CD4-positive, alpha-beta T cell (primary cell): Measurements from ENCODE around the gene DMXL2. TPM values are rescaled to one million over a fixed set of nuclear protein-coding genes. Genes with fewer than 3 reads are reported as not detected.
"Not testable (repeated sequence)": the region's sequence is repeated elsewhere in the genome, so short reads cannot be mapped to it uniquely, and the experiment has no call there.

Source experiments
- ATAC-seq: fragments of 200-7000 bp; cut with Tn5 transposase; one replicate; pipeline ENCODE4 v1.10.0; 2022; ENCODE audit warnings: mild to moderate bottlenecking; ENCODE audit not compliant: poor library complexity
- CTCF ChIA-PET: fragments of 350-600 bp; sonication (Branson Sonifier 250); formaldehyde crosslinking; loops from one replicate; lab custom pipeline; 2021; ENCODE audit warnings: antibody characterized with exemption, inconsistent platforms; lab: Charles Lee
- POLR2A ChIA-PET: fragments of 350-600 bp; sonication (Branson Sonifier 250); formaldehyde crosslinking; loops from one replicate; lab custom pipeline; 2021; ENCODE audit warnings: antibody characterized with exemption, inconsistent platforms; lab: Charles Lee
- DNase-seq, 14 experiments: peaks; one replicate each; pipeline ENCODE4 v3.0.0-alpha.2; 2013 to 2020; ENCODE audit warnings: mixed read lengths in 2 of 14
- H3K27ac ChIP-seq, 2 donors: one replicate each; pipeline versions ENCODE4 v1.5.1 to v1.7.0; 2013; ENCODE audit warnings: low read length in 2 of 2, low read depth in 1 of 2, mild to moderate bottlenecking in 1 of 2
- H3K27me3 ChIP-seq, 2 experiments: 1 replicate in 1 of 2; 2 replicates in 1 of 2; pipeline versions ENCODE4 v1.6.1 to v1.7.0; 2013; ENCODE audit warnings: low read length in 2 of 2, control low read depth in 1 of 2, mild to moderate bottlenecking in 1 of 2, moderate library complexity in 1 of 2; ENCODE audit not compliant: insufficient read depth in 2 of 2, control insufficient read depth in 1 of 2
- H3K36me3 ChIP-seq: one replicate; pipeline ENCODE4 v1.6.1; 2013; ENCODE audit warnings: low read length, control low read depth; ENCODE audit not compliant: insufficient read depth
- H3K4me1 ChIP-seq: one replicate; pipeline ENCODE4 v1.6.1; 2013; ENCODE audit warnings: low read length, control low read depth; ENCODE audit not compliant: insufficient read depth
- H3K4me3 ChIP-seq: one replicate; pipeline ENCODE4 v1.5.1; 2013; ENCODE audit warnings: mild to moderate bottlenecking, low read length, moderate library complexity
- H3K9me3 ChIP-seq, 2 experiments: 1 replicate in 1 of 2; 2 replicates in 1 of 2; pipeline versions ENCODE4 v1.6.1 to v1.7.0; 2013; ENCODE audit warnings: low read length in 2 of 2, mild to moderate bottlenecking in 2 of 2, control low read depth in 1 of 2, moderate library complexity in 1 of 2; ENCODE audit not compliant: control insufficient read depth in 1 of 2, insufficient read depth in 1 of 2
- H3K27ac Mint-ChIP-seq: one replicate; pipeline ENCODE4 v1.8.0; 2020; ENCODE audit warnings: mixed read lengths
- H3K27me3 Mint-ChIP-seq: one replicate; pipeline ENCODE4 v1.8.0; 2021; ENCODE audit warnings: mixed read lengths
- H3K36me3 Mint-ChIP-seq: one replicate; pipeline ENCODE4 v1.8.0; 2021; ENCODE audit warnings: low read depth, mixed read lengths
- H3K4me1 Mint-ChIP-seq: one replicate; pipeline ENCODE4 v1.8.0; 2021; ENCODE audit warnings: low read depth, mixed read lengths
- H3K4me3 Mint-ChIP-seq: one replicate; pipeline ENCODE4 v1.8.0; 2020; ENCODE audit warnings: mild to moderate bottlenecking, mixed read lengths
- H3K9me3 Mint-ChIP-seq: one replicate; pipeline ENCODE4 v1.8.0; 2020; ENCODE audit warnings: mixed read lengths
- CTCF ChIP-seq: fragments of 200-600 bp; IDR thresholded peaks from one replicate; pipeline ENCODE4 v1.8.0; 2022; ENCODE audit warnings: antibody characterized with exemption, mild to moderate bottlenecking
- intact Hi-C, 2 experiments: fragments of 100-400 bp; cut with DNase I in 1 of 2; cut with micrococcal nuclease in 1 of 2; formaldehyde crosslinking; loops; one replicate each; pipeline versions ENCODE4 v1.15.1 to v1.9.0; 2023 to 2025; cut with DNase I, micrococcal nuclease
- total RNA-seq, 174 experiments: library from RNA in 2 of 174; stranded (reverse) in 2 of 174; gene quantifications; one replicate each; pipeline ENCODE4 v1.2.3 and lab custom pipeline; 2021 to 2026

The DMXL2 gene
- total RNA-seq, 2 experiments from 2014 or later: 4.7 to 5.5 TPM

GRCh38 chr15:51619331-51620035 is 3.1 kb downstream of the DMXL2 start:
- Histone ChIP-seq H3K9me3 (peaks cover 0 to 4% of the 10 kb centered on the region in 2 experiments), H3K27me3 (no peaks in the 10 kb centered on the region), H3K4me1 (peaks cover 7% of the 10 kb centered on the region), H3K27ac (no peak overlapping the region), H3K4me3 (no peak overlapping the region), H3K36me3 (no peaks in the 10 kb centered on the region)
- Mint-ChIP-seq H3K9me3 (no peaks in the 10 kb centered on the region), H3K4me1 (peaks cover 15% of the 10 kb centered on the region), H3K36me3 (no peaks in the 10 kb centered on the region), H3K27me3 (peaks cover 6% of the 10 kb centered on the region), H3K4me3 (no peak overlapping the region), H3K27ac (no peak overlapping the region)
- no peak for TF ChIP-seq CTCF
- POLR2A ChIA-PET: no interaction called here
- intact Hi-C loops: no loop called here
- ATAC-seq (no peak), DNase-seq (peak in 2 of 14 experiments; percentile 54 to 63)
- CTCF ChIA-PET: interaction anchor here (0.9 kb wide), 1 partner anchor 30 kb away, joined by 3 read pairs; no protein-coding TSS in a partner anchor

- POLR2A ChIA-PET: no interaction called here
- Histone ChIP-seq H3K27me3 (no peaks in the 10 kb centered on the region), H3K4me1 (peaks cover 7% of the 10 kb centered on the region), H3K4me3 (no peak overlapping the region), H3K9me3 (peaks cover 0 to 4% of the 10 kb centered on the region in 2 experiments), H3K27ac (no peak overlapping the region), H3K36me3 (no peaks in the 10 kb centered on the region)
- H3K4me1 Mint-ChIP-seq: peaks cover 6% of the 10 kb centered on the region
- H3K4me3 Mint-ChIP-seq: no peak overlapping the region
- H3K27me3 Mint-ChIP-seq: no peaks in the 10 kb centered on the region
- CTCF ChIA-PET: no interaction called here
- no peak for ATAC-seq
- intact Hi-C loops: no loop called here
- H3K36me3 Mint-ChIP-seq: no peaks in the 10 kb centered on the region
- DNase-seq: no peak
- TF ChIP-seq CTCF: no peak
- H3K9me3 Mint-ChIP-seq: no peaks in the 10 kb centered on the region
- H3K27ac Mint-ChIP-seq: no peak overlapping the region
Observed at GRCh38 chr15:51617886-51618285, 4.7 kb downstream of the DMXL2 start.

DNA sequence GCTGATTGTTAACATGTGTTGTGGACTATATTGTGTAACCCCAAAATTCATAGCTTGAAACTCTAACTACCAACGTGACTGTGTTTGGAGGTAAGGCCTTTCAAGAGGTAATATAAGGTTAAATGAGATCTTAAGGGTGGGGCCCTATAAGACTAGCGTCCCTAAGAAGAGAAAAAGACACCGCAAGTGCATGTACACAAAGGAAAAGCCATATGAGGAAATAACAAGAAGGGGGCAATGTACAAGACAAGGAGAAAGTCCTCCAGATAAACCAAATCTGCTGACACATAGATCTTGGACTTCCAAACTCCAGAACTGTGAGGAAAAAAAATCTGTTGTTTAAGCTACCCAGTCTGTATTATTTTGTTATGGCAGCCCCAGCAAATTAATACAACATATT is 8.6 kb downstream of the DMXL2 start:
- no peaks in the 10 kb centered on the region for H3K9me3 Mint-ChIP-seq
- intact Hi-C loops: no loop called here
- H3K27me3 Mint-ChIP-seq: no peaks in the 10 kb centered on the region

GRCh38 chr15:51612669-51613068 is 9.9 kb downstream of the DMXL2 start:
- H3K9me3 ChIP-seq, H3K4me3 ChIP-seq, H3K4me1 ChIP-seq, H3K27ac ChIP-seq, intact Hi-C loops, H3K27ac Mint-ChIP-seq, POLR2A ChIA-PET, H3K36me3 ChIP-seq, H3K4me1 Mint-ChIP-seq, H3K36me3 Mint-ChIP-seq, H3K9me3 Mint-ChIP-seq, H3K27me3 Mint-ChIP-seq, ATAC-seq, H3K4me3 Mint-ChIP-seq, CTCF ChIA-PET, H3K27me3 ChIP-seq, DNase-seq: not testable (repeated sequence)

More for the DNA sequence above, 8.6 kb downstream of the DMXL2 start:
- H3K4me1 ChIP-seq: no peaks in the 10 kb centered on the region
- CTCF ChIA-PET: interaction anchor here (0.5 kb wide), 1 partner anchor 292 kb away, joined by 3 read pairs; no protein-coding TSS in a partner anchor
- no peak for ATAC-seq
- H3K36me3 Mint-ChIP-seq: no peaks in the 10 kb centered on the region
- H3K9me3 ChIP-seq: peaks cover 0 to 3% of the 10 kb centered on the region in 2 experiments
- H3K27ac ChIP-seq: no peak overlapping the region
- H3K27ac Mint-ChIP-seq: no peak overlapping the region
- no peaks in the 10 kb centered on the region for H3K27me3 ChIP-seq
- H3K4me3 Mint-ChIP-seq: no peak overlapping the region
- TF ChIP-seq CTCF: no peak
- POLR2A ChIA-PET: no interaction called here
- H3K4me3 ChIP-seq: no peak overlapping the region
- no peak for DNase-seq
- no peaks in the 10 kb centered on the region for H3K36me3 ChIP-seq
- no peaks in the 10 kb centered on the region for H3K4me1 Mint-ChIP-seq

DNA sequence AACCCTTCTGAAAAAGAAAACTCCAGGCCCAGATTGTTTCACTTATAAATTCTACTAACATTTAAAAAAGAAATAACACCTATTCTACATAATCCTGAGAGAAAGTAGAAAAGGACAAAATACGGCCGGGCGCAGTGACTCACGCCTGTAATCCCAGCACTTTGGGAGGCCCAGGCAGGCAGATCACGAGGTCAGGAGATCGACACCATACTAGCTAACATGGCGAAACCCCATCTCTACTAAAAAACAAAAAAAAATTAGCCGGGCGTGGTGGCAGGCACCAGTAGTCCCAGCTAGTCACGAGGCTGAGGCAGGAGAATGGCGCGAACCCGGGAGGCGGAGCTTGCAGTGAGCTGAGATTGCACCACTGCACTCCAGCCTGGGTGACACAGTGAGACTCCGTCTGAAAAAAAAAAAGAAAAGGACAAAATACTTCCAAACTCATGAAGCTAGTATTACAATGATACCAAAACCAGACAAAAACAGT is 19.1 kb downstream of the DMXL2 start:
- POLR2A ChIA-PET, intact Hi-C loops, H3K27ac Mint-ChIP-seq, H3K4me1 ChIP-seq, H3K36me3 Mint-ChIP-seq, H3K4me1 Mint-ChIP-seq, H3K27me3 ChIP-seq, H3K36me3 ChIP-seq, ATAC-seq, H3K27me3 Mint-ChIP-seq, CTCF ChIA-PET, DNase-seq, H3K9me3 Mint-ChIP-seq, H3K4me3 Mint-ChIP-seq, H3K9me3 ChIP-seq, H3K4me3 ChIP-seq, H3K27ac ChIP-seq: not testable (repeated sequence)
